GM12878 (cell line): ENCODE measurements around the gene CYS1. TPM values are rescaled to one million over a fixed set of nuclear protein-coding genes. Genes with fewer than 3 reads are reported as not detected.

Source experiments
- ATAC-seq: fragments of 200-7000 bp; cut with Tn5 transposase; 3 replicates; pipeline ENCODE4 v1.9.1; 2020; ENCODE audit warnings: mild to moderate bottlenecking, moderate library complexity
- BruUV-seq: library from RNA; stranded (reverse); fragments of 400-500 nt; replicated peaks from 2 replicates; lab custom pipeline; 2021; lab: Mats Ljungman, UMichigan
- CTCF ChIA-PET: fragments of 300-600 bp; sonication (Branson Sonifier 250); formaldehyde crosslinking; extraction: SDS; loops from one replicate; lab custom pipeline; 2021; ENCODE audit warnings: inconsistent platforms; lab: Yijun Ruan, JAX
- POLR2A ChIA-PET: fragments of 350-600 bp; formaldehyde crosslinking; extraction: SDS; loops from one replicate; lab custom pipeline; 2021; ENCODE audit warnings: inconsistent platforms; lab: Charles Lee
- RAD21 ChIA-PET: fragments of 300-600 bp; sonication (Branson Sonifier 250); formaldehyde crosslinking; loops from one replicate; lab custom pipeline; 2023; ENCODE audit warnings: antibody characterized with exemption; ENCODE audit not compliant: unreplicated experiment; lab: Charles Lee
- SMC1A ChIA-PET: fragments of 300-600 bp; sonication (Branson Sonifier 250); formaldehyde crosslinking; loops from one replicate; lab custom pipeline; 2023; ENCODE audit not compliant: unreplicated experiment, uncharacterized antibody; lab: Charles Lee
- DNase-seq: peaks from one replicate; pipeline ENCODE4 v3.0.0-alpha.2; 2011; ENCODE audit warnings: low read depth, low spot score
- FAIRE-seq: peaks from 3 replicates; lab custom pipeline; 2011; peaks lifted over from hg19 to GRCh38; lab: Jason Lieb, UNC
- H2AFZ ChIP-seq: 2 replicates; pipeline ENCODE4 v1.6.0; 2011; ENCODE audit warnings: low read depth, low read length, control low read depth; ENCODE audit not compliant: control insufficient read depth
- H3K27ac ChIP-seq: 2 replicates; pipeline ENCODE4 v1.5.1; 2011; ENCODE audit warnings: control low read depth; ENCODE audit not compliant: control insufficient read depth, insufficient read depth
- H3K27me3 ChIP-seq, 2 experiments: replicated peaks in 1 of 2; 2 replicates each; pipeline versions ENCODE4 v1.6.0 to v1.6.1; 2011; ENCODE audit warnings: low read length in 1 of 2; ENCODE audit not compliant: control insufficient read depth in 2 of 2, insufficient read depth in 2 of 2
- H3K36me3 ChIP-seq, 2 experiments: 2 replicates each; pipeline ENCODE4 v1.5.1; 2011; ENCODE audit warnings: low read length in 1 of 2; ENCODE audit not compliant: control insufficient read depth in 2 of 2, insufficient read depth in 2 of 2
- H3K4me1 ChIP-seq: 2 replicates; pipeline ENCODE4 v1.6.1; 2011; ENCODE audit warnings: mild to moderate bottlenecking, low read length, moderate library complexity, mixed read lengths; ENCODE audit not compliant: control insufficient read depth, insufficient read depth
- H3K4me2 ChIP-seq: 2 replicates; pipeline ENCODE4 v1.6.0; 2011; ENCODE audit warnings: control low read depth; ENCODE audit not compliant: control insufficient read depth, insufficient read depth
- H3K4me3 ChIP-seq: fragments of 200-600 bp; sonication (generic); 2 replicates; pipeline ENCODE4 v1.5.1; 2016
- H3K79me2 ChIP-seq: 2 replicates; pipeline ENCODE4 v1.6.0; 2011; ENCODE audit warnings: low read length; ENCODE audit not compliant: control insufficient read depth, insufficient read depth
- H3K9ac ChIP-seq: 2 replicates; pipeline ENCODE4 v1.8.0; 2011; ENCODE audit warnings: low read length, control low read depth, mixed read lengths; ENCODE audit not compliant: control insufficient read depth, insufficient read depth
- H3K9me3 ChIP-seq: replicated peaks from 3 replicates; pipeline ENCODE4 v1.5.1; 2011; ENCODE audit warnings: mild to moderate bottlenecking, low read length; ENCODE audit not compliant: control insufficient read depth, insufficient read depth
- H4K20me1 ChIP-seq: 2 replicates; pipeline ENCODE4 v1.6.0; 2011; ENCODE audit not compliant: control insufficient read depth, insufficient read depth
- ATF7 ChIP-seq: fragments of 450-650 bp; IDR thresholded peaks from 2 replicates; pipeline ENCODE4 v1.6.1; 2016; ENCODE audit warnings: low read depth, mild to moderate bottlenecking
- CREM ChIP-seq: IDR thresholded peaks from 2 replicates; pipeline ENCODE4 v1.6.1; 2014; ENCODE audit warnings: antibody characterized with exemption, low read depth
- MYB ChIP-seq: fragments of 150-350 bp; IDR thresholded peaks from 2 replicates; pipeline ENCODE4 v1.6.1; 2014; ENCODE audit warnings: mild to moderate bottlenecking, low read depth, low read length, borderline replicate concordance
- STAT3 ChIP-seq: IDR thresholded peaks from 2 replicates; pipeline ENCODE4 v1.6.1; 2011; ENCODE audit warnings: low read depth, low read length, improper control_type of control experiment
- WRNIP1 ChIP-seq: IDR thresholded peaks from 2 replicates; pipeline ENCODE4 v1.6.1; 2011; ENCODE audit warnings: low read depth, low read length, improper control_type of control experiment, borderline replicate concordance
- ZZZ3 ChIP-seq: IDR thresholded peaks from 2 replicates; pipeline ENCODE4 v1.6.1; 2011; ENCODE audit warnings: low read depth; ENCODE audit not compliant: control insufficient read depth, insufficient read length
- WGBS: methylation state at CpG from one replicate; pipeline ENCODE4 v1.1.6; 2016; ENCODE audit warnings: low lambda C conversion rate; ENCODE audit not compliant: insufficient replicate concordance, insufficient coverage; ENCODE audit errors: missing lambda C conversion rate; 5-methylcytosine and 5-hydroxymethylcytosine counted together
- in situ Hi-C: fragments of 300-500 bp; cut with MboI; formaldehyde crosslinking; loops from 9 replicates; pipeline ENCODE4 v1.14.3; 2018; ENCODE audit warnings: mixed read lengths
- intact Hi-C: fragments of 100-400 bp; cut with micrococcal nuclease; formaldehyde crosslinking; loops from one replicate; pipeline ENCODE4 v1.14.2; 2022; ENCODE audit not compliant: unreplicated experiment
- polyA plus RNA-seq, 11 experiments: library from polyadenylated mRNA; depleted of rRNA in 4 of 11; unstranded in 6 of 11; stranded (reverse) in 5 of 11; fragments of >200 nt; fragmentation: Nextera tagmentation in 4 of 11; fragmentation: Illumina TruSeq in 1 of 11; extraction: Ambion mirVana in 4 of 11; extraction: Trizol in 1 of 11; gene quantifications; 1 replicate in 1 of 11; 2 replicates in 10 of 11; pipeline versions ENCODE4 v1.2.1 to v1.2.3, GENCODE V29; 2011 to 2016; ENCODE audit warnings: inconsistent platforms in 2 of 11, missing spikeins in 2 of 11, low read depth in 1 of 11
- total RNA-seq, 4 experiments: library from RNA; depleted of rRNA in 3 of 4; stranded (reverse); fragments of >200 nt in 3 of 4; fragmentation: Illumina TruSeq in 1 of 4; extraction: Trizol in 1 of 4; gene quantifications; 2 replicates each; pipeline versions ENCODE4 v1.2.1 to v1.2.3, GENCODE V29; 2013 to 2021
- TF ChIP-seq, protein P1 (sequence below): IDR thresholded peaks from 2 replicates; pipeline ENCODE4 v1.6.1; 2011; ENCODE audit warnings: borderline replicate concordance, low read depth, mild to moderate bottlenecking, moderate library complexity, low read length; ENCODE audit not compliant: insufficient read depth, poor library complexity, severe bottlenecking
- TF ChIP-seq, protein P2 (sequence below): IDR thresholded peaks from 2 replicates; pipeline ENCODE4 v1.6.1; 2011; ENCODE audit warnings: borderline replicate concordance, low read depth, mild to moderate bottlenecking, moderate library complexity, mixed read lengths, low read length; ENCODE audit not compliant: insufficient read depth; ENCODE audit errors: extremely low read length

CYS1 gene
- total and polyA plus RNA-seq, 10 of the 15 experiments (the other 5 are each of a cell fraction or from before 2014, with no cell fraction given), result 0.35 to 6.4 (median 2.5) TPM

DNA sequence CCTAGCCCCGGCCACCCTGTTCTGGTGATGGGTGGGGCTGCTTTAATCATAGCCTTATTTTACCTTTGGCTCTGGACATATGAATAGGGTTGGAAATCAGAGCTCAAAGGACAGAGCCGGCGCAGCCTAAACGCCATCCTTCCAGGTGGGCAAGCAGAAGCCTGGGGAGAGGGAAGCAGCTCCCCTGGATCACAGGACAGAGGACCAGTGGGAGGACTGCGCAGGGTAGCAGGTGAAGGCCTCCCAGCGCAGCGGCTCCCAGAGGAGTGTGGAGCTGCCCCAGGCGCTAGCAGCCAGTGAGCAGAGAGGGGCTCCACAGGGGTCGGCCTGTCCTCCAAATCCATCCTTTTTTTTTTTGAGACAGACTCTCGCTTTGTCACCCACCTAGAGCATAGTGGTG lies 16.4 kb upstream of the CYS1 start:
- intact Hi-C loops, result loop anchor here (1.0 kb wide), 1 partner anchor 24 kb away; no protein-coding TSS in a partner anchor
- FAIRE-seq (no peak), ATAC-seq (no peak)
- in situ Hi-C loops, result no loop called here
- Histone ChIP-seq H3K9me3 (peaks cover 3% of the 10 kb centered on the region; the same call in 1 of the 3 replicates), H3K9ac (no peak overlapping the region), H3K79me2 (no peaks in the 10 kb centered on the region), H3K36me3 (no peaks in the 10 kb centered on the region), H3K4me1 (peaks cover 2% of the 10 kb centered on the region), H2AFZ (no peak overlapping the region), H3K27ac (no peak overlapping the region), H3K27me3 (no peaks in the 10 kb centered on the region), H3K4me2 (no peak overlapping the region)
- no TSS peak for BruUV-seq
- 91% methylated on average over 10 of the region's 10 CpGs for WGBS
- ChIA-PET POLR2A (interaction anchor here (0.7 to 3.2 kb wide), 9 partner anchors 8 to 39 kb away, joined by 3 to 17 read pairs (median 3); partner anchors contain the start of gene CYS1), RAD21 (interaction anchor here (0.8 to 4.1 kb wide), 13 partner anchors 12 to 339 kb away, joined by 3 to 115 read pairs (median 6); partner anchors contain the start of gene CYS1)
- TF ChIP-seq, protein P1, sequence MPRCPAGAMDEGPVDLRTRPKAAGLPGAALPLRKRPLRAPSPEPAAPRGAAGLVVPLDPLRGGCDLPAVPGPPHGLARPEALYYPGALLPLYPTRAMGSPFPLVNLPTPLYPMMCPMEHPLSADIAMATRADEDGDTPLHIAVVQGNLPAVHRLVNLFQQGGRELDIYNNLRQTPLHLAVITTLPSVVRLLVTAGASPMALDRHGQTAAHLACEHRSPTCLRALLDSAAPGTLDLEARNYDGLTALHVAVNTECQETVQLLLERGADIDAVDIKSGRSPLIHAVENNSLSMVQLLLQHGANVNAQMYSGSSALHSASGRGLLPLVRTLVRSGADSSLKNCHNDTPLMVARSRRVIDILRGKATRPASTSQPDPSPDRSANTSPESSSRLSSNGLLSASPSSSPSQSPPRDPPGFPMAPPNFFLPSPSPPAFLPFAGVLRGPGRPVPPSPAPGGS, result no peak
- TF ChIP-seq WRNIP1 (no peak), ZZZ3 (no peak)
- TF ChIP-seq, all 136 proteins: peak for 0
- DNase-seq, result no peak
- Histone ChIP-seq H3K4me3 (no peak overlapping the region), H4K20me1 (no peaks in the 10 kb centered on the region)
- CTCF ChIA-PET, result interaction anchor here (0.7 to 31.8 kb wide), 26 partner anchors 8 to 390 kb away, joined by 3 to 983 read pairs (median 6); partner anchors contain the start of gene CYS1
- SMC1A ChIA-PET, result interaction anchor here (0.9 to 12.5 kb wide), 12 partner anchors 11 to 112 kb away, joined by 3 to 236 read pairs (median 4); no protein-coding TSS in a partner anchor

DNA sequence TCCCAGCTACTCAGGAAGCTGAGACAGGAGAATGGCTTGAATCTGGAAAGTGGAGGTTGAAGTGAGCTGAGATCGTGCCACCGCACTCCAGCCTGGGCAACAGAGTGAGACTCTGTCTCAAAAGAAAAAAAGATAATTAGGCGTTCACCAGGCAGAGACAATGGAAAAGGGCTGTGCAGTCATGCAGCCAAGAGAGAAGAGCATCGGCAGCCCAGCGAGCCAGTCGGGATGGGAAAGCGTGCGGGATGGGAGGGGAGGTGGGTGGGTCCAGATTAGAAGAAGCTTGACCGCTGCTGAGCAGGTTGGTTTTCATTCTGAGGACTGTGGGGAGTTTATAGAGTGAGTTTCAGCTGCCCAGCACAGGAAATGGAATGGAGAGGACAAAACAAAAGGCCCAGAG lies 15.0 kb upstream of the CYS1 start:
- in situ Hi-C loops, result no loop called here
- WGBS, result 74% methylated on average over 9 of the region's 9 CpGs
- H3K27me3 ChIP-seq, result no peaks in the 10 kb centered on the region

More for the DNA sequence above, 15.0 kb upstream of the CYS1 start:
- no peak overlapping the region for H3K9ac ChIP-seq
- TF ChIP-seq STAT3 (no peak), CREM (no peak), MYB (no peak), ATF7 (no peak)
- TF ChIP-seq, protein P2, sequence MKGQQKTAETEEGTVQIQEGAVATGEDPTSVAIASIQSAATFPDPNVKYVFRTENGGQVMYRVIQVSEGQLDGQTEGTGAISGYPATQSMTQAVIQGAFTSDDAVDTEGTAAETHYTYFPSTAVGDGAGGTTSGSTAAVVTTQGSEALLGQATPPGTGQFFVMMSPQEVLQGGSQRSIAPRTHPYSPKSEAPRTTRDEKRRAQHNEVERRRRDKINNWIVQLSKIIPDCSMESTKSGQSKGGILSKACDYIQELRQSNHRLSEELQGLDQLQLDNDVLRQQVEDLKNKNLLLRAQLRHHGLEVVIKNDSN, result no peak
- no TSS peak for BruUV-seq
- ChIA-PET CTCF (interaction anchor here (0.7 to 31.8 kb wide), 8 partner anchors 9 to 340 kb away, joined by 3 to 983 read pairs (median 5); partner anchors contain the start of gene CYS1), RAD21 (interaction anchor here (0.7 to 4.1 kb wide), 3 partner anchors 17 to 23 kb away, joined by 3 to 115 read pairs (median 39); partner anchors contain the start of gene CYS1), POLR2A (interaction anchor here (1.3 to 3.2 kb wide), 2 partner anchors 10 to 16 kb away, joined by 7 to 17 read pairs; partner anchors contain the start of gene CYS1), SMC1A (interaction anchor here (0.7 to 12.5 kb wide), 7 partner anchors 10 to 314 kb away, joined by 3 to 236 read pairs (median 3); no protein-coding TSS in a partner anchor)
- intact Hi-C loops, result no loop called here
- no peak for ATAC-seq
- no peak for DNase-seq
- peaks cover 3% of the 10 kb centered on the region; the same call in 1 of the 3 replicates for H3K9me3 ChIP-seq
- H3K27ac ChIP-seq, result no peak overlapping the region
- no peak overlapping the region for H3K4me2 ChIP-seq
- no peaks in the 10 kb centered on the region for H4K20me1 ChIP-seq
- peaks cover 12% of the 10 kb centered on the region for H3K4me1 ChIP-seq
- H3K79me2 ChIP-seq, result no peaks in the 10 kb centered on the region
- H2AFZ ChIP-seq, result no peak overlapping the region
- no peaks in the 10 kb centered on the region for H3K36me3 ChIP-seq
- FAIRE-seq, result no peak
- no peak overlapping the region for H3K4me3 ChIP-seq
